Spleen (tissue), 7 donors: ENCODE measurements around the gene PAMR1.

Source experiments
- CTCF ChIP-seq, 11 experiments: fragments of 200-600 bp in 7 of 11; fragments of 450-650 bp in 4 of 11; sonication (generic) in 4 of 11; IDR thresholded peaks in 8 of 11; conservative IDR thresholded peaks in 3 of 11; 1 replicate in 7 of 11; 2 replicates in 4 of 11; pipeline versions ENCODE4 v1.4.0 to v1.8.0; 2016 to 2021; ENCODE audit warnings: antibody characterized with exemption in 11 of 11, inconsistent platforms in 4 of 11, mild to moderate bottlenecking in 1 of 11
- POLR2A ChIP-seq, 3 donors: fragments of 450-650 bp; IDR thresholded peaks; one replicate each; pipeline ENCODE4 v1.5.1; 2017; ENCODE audit warnings: antibody characterized with exemption in 3 of 3, mild to moderate bottlenecking in 1 of 3
- POLR2AphosphoS5 ChIP-seq, 3 donors: sonication (generic); formaldehyde crosslinking; IDR thresholded peaks; one replicate each; pipeline ENCODE4 v1.5.1; 2017; ENCODE audit warnings: antibody characterized with exemption in 3 of 3
- donor health status: DM: no; HTN: no; CAD: no; lungs with moderate emphysema.
- donor health status: DM: no; HTN: no; CAD: no.
- donor health status: DM: no; HTN: no; CAD: no.

GRCh38 chr11:35478471-35479091 is 46.8 kb downstream of the PAMR1 start:
- TF ChIP-seq CTCF (IDR thresholded peaks at IDR 0.05 in 8 of 11, conservative IDR thresholded peaks at IDR 0.05 in 3 of 11) (no peak), POLR2AphosphoS5 (IDR thresholded peaks at IDR 0.05) (no peak), POLR2A (IDR thresholded peaks at IDR 0.05) (no peak)
